Fibroblast of lung (primary cell): Measurements from ENCODE around the gene INSYN1.

Experiments used
- EZH2 ChIP-seq: IDR thresholded peaks from 2 replicates; pipeline ENCODE4 v1.5.1; 2012; ENCODE audit warnings: low read length, control low read depth, mild to moderate bottlenecking; ENCODE audit errors: missing control alignments
- TF ChIP-seq, protein P1 (sequence below), 2 donors: IDR thresholded peaks in 1 of 2; conservative IDR thresholded peaks in 1 of 2; 1 replicate in 1 of 2; 2 replicates in 1 of 2; pipeline ENCODE4 v1.5.1; 2011 to 2012; ENCODE audit warnings: low read length in 2 of 2, control low read depth in 1 of 2, inconsistent platforms in 1 of 2, low read depth in 1 of 2, mild to moderate bottlenecking in 1 of 2

DNA sequence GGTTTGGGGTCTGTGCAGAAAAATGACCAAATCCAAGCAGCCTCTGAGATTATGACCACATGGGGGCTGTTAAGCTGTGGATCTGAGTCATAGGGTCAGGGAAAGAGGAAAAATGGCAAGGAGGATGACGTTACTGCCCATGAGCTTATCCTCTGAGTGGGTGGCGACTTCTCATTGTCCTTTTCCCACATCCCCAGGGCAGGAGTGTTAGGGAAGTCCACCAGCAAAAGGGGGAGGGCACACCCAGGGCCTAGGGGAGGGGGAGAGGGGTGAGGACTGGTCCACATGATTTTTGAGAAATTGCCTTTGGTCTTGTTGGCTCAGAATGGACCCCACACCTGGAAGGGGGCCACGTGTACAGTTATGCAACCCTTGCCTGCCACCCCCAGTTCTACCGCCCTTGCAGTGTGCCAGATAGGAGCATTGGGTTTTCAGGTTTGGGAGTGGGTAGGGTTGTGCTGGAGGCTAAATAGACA, 66.3 kb downstream of the INSYN1 start:
- TF ChIP-seq, protein P1, sequence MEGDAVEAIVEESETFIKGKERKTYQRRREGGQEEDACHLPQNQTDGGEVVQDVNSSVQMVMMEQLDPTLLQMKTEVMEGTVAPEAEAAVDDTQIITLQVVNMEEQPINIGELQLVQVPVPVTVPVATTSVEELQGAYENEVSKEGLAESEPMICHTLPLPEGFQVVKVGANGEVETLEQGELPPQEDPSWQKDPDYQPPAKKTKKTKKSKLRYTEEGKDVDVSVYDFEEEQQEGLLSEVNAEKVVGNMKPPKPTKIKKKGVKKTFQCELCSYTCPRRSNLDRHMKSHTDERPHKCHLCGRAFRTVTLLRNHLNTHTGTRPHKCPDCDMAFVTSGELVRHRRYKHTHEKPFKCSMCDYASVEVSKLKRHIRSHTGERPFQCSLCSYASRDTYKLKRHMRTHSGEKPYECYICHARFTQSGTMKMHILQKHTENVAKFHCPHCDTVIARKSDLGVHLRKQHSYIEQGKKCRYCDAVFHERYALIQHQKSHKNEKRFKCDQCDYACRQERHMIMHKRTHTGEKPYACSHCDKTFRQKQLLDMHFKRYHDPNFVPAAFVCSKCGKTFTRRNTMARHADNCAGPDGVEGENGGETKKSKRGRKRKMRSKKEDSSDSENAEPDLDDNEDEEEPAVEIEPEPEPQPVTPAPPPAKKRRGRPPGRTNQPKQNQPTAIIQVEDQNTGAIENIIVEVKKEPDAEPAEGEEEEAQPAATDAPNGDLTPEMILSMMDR (conservative IDR thresholded peaks at IDR 0.05 in 1 of 2, IDR thresholded peaks at IDR 0.05 in 1 of 2; ENCODE audit: low read depth in 1 of 2, low read length in 2 of 2): no peak
- no peak for TF ChIP-seq EZH2
